Renal pelvis (tissue), 12 donors: ENCODE results near the gene GALNT10. TPM values are rescaled to one million over a fixed set of nuclear protein-coding genes. Genes with fewer than 3 reads are reported as not detected.
"Not testable (repeated sequence)": the region's sequence is repeated elsewhere in the genome, so short reads cannot be mapped to it uniquely, and the experiment has no call there.

Source experiments
- DNase-seq: peaks from one replicate; pipeline ENCODE4 v3.0.0-alpha.2; 2013
- long read RNA-seq, 16 experiments: transcript quantifications; one replicate each; lab custom pipeline, GENCODE V29; 2026
- polyA plus RNA-seq, 3 donors: library from polyadenylated mRNA; unstranded; fragments of 120-200 nt; gene quantifications; one replicate each; pipeline ENCODE4 v1.2.1, GENCODE V29; 2013; ENCODE audit not compliant: insufficient read length in 3 of 3

The GALNT10 gene, protein sequence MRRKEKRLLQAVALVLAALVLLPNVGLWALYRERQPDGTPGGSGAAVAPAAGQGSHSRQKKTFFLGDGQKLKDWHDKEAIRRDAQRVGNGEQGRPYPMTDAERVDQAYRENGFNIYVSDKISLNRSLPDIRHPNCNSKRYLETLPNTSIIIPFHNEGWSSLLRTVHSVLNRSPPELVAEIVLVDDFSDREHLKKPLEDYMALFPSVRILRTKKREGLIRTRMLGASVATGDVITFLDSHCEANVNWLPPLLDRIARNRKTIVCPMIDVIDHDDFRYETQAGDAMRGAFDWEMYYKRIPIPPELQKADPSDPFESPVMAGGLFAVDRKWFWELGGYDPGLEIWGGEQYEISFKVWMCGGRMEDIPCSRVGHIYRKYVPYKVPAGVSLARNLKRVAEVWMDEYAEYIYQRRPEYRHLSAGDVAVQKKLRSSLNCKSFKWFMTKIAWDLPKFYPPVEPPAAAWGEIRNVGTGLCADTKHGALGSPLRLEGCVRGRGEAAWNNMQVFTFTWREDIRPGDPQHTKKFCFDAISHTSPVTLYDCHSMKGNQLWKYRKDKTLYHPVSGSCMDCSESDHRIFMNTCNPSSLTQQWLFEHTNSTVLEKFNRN
- polyA plus RNA-seq = 10 to 100 TPM; 24.3 to 28.7 (median 26.6) TPM
- long read RNA-seq, donor 1, full-length matches to known transcripts = 4 of 4 reads
- long read RNA-seq, donor 1, partial matches to known transcripts = 0 of 4 reads
- long read RNA-seq, donor 1, other reads (novel, unspliced or antisense) = 0 of 4 reads
- long read RNA-seq, donor 2, full-length matches to known transcripts = 1 of 1 reads
- long read RNA-seq, donor 2, partial matches to known transcripts = 0 of 1 reads
- long read RNA-seq, donor 2, other reads (novel, unspliced or antisense) = 0 of 1 reads
- long read RNA-seq, donor 3, full-length matches to known transcripts = 1 of 1 reads
- long read RNA-seq, donor 3, partial matches to known transcripts = 0 of 1 reads
- long read RNA-seq, donor 3, other reads (novel, unspliced or antisense) = 0 of 1 reads
- long read RNA-seq, donor 4, full-length matches to known transcripts = 3 of 3 reads
- long read RNA-seq, donor 4, partial matches to known transcripts = 0 of 3 reads
- long read RNA-seq, donor 4, other reads (novel, unspliced or antisense) = 0 of 3 reads
- long read RNA-seq, donor 5, full-length matches to known transcripts = 5 of 5 reads
- long read RNA-seq, donor 5, partial matches to known transcripts = 0 of 5 reads
- long read RNA-seq, donor 5, other reads (novel, unspliced or antisense) = 0 of 5 reads
- long read RNA-seq, donor 6 = 0 reads
- long read RNA-seq, donor 7, full-length matches to known transcripts = 5 of 5 reads
- long read RNA-seq, donor 7, partial matches to known transcripts = 0 of 5 reads
- long read RNA-seq, donor 7, other reads (novel, unspliced or antisense) = 0 of 5 reads
- long read RNA-seq, donor 8, full-length matches to known transcripts = 8 of 8 reads
- long read RNA-seq, donor 8, partial matches to known transcripts = 0 of 8 reads
- long read RNA-seq, donor 8, other reads (novel, unspliced or antisense) = 0 of 8 reads
- long read RNA-seq, donor 9, full-length matches to known transcripts = 5 of 5 reads
- long read RNA-seq, donor 9, partial matches to known transcripts = 0 of 5 reads
- long read RNA-seq, donor 9, other reads (novel, unspliced or antisense) = 0 of 5 reads
- long read RNA-seq, donor 10, full-length matches to known transcripts = 4 of 4 reads
- long read RNA-seq, donor 10, partial matches to known transcripts = 0 of 4 reads
- long read RNA-seq, donor 10, other reads (novel, unspliced or antisense) = 0 of 4 reads
- long read RNA-seq, donor 11, full-length matches to known transcripts = 4 of 4 reads
- long read RNA-seq, donor 11, partial matches to known transcripts = 0 of 4 reads
- long read RNA-seq, donor 11, other reads (novel, unspliced or antisense) = 0 of 4 reads
- long read RNA-seq, donor 12, full-length matches to known transcripts = 2 of 2 reads
- long read RNA-seq, donor 12, partial matches to known transcripts = 0 of 2 reads
- long read RNA-seq, donor 12, other reads (novel, unspliced or antisense) = 0 of 2 reads
- long read RNA-seq, donor 13, full-length matches to known transcripts = 2 of 2 reads
- long read RNA-seq, donor 13, partial matches to known transcripts = 0 of 2 reads
- long read RNA-seq, donor 13, other reads (novel, unspliced or antisense) = 0 of 2 reads
- long read RNA-seq, donor 14, full-length matches to known transcripts = 4 of 33 reads
- long read RNA-seq, donor 14, partial matches to known transcripts = 29 of 33 reads
- long read RNA-seq, donor 14, other reads (novel, unspliced or antisense) = 0 of 33 reads
- long read RNA-seq, donor 15, full-length matches to known transcripts = 5 of 31 reads
- long read RNA-seq, donor 15, partial matches to known transcripts = 26 of 31 reads
- long read RNA-seq, donor 15, other reads (novel, unspliced or antisense) = 0 of 31 reads
- long read RNA-seq, donor 16, full-length matches to known transcripts = 3 of 3 reads
- long read RNA-seq, donor 16, partial matches to known transcripts = 0 of 3 reads
- long read RNA-seq, donor 16, other reads (novel, unspliced or antisense) = 0 of 3 reads

GRCh38 chr5:154190595-154191304 is at the start of gene GALNT10:
TSS of gene GALNT10 (plus strand) at chr5:154190733. CDS start at chr5:154190867, 134 bp downstream.
- DNase-seq = no peak

DNA sequence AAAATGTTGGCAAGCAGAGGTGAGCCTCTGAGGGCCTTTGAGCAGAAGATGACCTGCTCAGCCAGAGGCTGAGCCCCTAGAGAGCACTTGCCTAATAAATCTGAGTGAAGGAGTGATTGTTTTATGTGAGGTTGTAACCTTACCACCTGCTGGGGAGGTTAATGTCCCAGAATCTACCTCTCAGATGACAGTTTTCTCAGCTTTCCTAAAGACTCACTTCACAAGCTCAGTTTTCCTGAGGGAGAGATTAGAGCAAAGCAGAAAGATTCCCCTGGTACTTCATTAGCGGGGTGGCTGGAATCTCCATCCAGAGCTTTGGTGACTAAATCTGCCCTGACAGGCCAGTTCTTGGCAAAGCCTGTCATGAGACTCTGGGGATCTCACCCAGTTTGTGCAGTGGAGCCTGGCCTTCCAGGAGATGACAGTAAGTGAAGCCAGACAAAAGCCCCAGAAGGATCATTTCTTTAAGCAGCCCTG is 48.8 kb upstream of the GALNT10 start:
- DNase-seq = peak; percentile 75

GRCh38 chr5:154143211-154143641 is 47.3 kb upstream of the GALNT10 start:
- DNase-seq = no peak

DNA sequence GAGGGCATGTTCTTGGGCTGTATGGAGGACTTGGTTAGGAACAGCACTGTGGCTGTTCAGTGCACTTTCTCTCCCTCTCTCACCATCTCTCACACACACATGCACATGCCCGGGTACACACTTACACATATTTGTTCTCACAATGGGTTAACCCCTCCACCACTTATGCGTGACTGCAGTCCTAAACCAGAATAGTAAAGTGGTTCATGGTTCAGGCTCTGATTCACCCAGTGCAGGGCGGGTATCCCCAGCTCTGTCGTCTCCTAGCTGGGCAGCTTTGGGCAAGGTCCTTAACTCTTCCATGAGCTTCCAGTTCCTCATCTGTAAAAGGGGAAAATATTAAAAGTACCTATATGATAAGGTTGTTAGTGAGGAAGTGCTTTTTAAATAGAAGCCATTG is 45.3 kb upstream of the GALNT10 start:
- no peak for DNase-seq

GRCh38 chr5:154146409-154146808 is 44.1 kb upstream of the GALNT10 start:
- DNase-seq = no peak

GRCh38 chr5:154147666-154148065 is 42.9 kb upstream of the GALNT10 start:
- DNase-seq = no peak

- DNase-seq = not testable (repeated sequence)
Observed at GRCh38 chr5:154150471-154150870, 40.1 kb upstream of the GALNT10 start.

- DNase-seq = no peak
Observed at GRCh38 chr5:154157483-154158378, 32.8 kb upstream of the GALNT10 start.

DNA sequence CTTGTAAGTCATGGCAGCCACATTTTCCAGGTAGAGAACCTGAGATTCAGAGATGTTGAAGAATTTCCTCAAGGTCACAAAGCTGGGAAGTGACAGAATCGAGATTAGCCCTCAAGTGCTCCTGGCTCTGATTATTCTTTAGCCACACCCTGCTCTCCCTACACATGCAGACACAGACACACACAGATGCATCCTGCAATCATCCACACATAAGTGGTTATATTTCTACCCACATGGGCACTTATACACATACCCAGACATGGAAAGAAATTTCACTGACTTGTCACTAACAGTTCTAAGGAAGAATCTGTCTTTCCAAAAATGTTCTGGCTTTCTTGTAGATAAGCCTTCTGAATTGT is 32.2 kb upstream of the GALNT10 start:
- DNase-seq = no peak

GRCh38 chr5:154159343-154159742 is 31.2 kb upstream of the GALNT10 start:
- DNase-seq = no peak

GRCh38 chr5:154162539-154163151 is 27.9 kb upstream of the GALNT10 start:
- peak; percentile 45 for DNase-seq

- no peak for DNase-seq
Observed at GRCh38 chr5:154163327-154164248, 26.9 kb upstream of the GALNT10 start.

- DNase-seq = no peak
Observed at GRCh38 chr5:154164249-154164581, 26.3 kb upstream of the GALNT10 start.

DNA sequence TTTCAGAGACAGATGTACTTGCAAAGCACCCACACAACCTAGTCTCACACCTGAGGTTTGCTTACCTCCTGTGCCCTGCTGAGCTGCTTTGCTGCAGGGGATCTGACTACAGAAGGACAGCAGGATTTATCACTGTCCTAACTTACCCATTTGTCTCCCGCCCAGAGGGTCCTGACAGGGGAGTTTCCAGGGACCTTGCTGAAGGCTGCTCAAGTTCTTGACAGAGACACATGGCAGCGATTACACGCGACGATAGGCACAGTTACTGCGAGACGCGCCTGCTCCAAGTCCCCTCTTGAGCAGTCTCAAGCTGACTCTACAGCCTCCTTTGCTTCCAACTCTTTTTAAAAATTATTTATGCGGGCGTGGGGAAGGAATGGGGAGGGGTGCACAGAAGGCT is 24.6 kb upstream of the GALNT10 start:
- peak; percentile 79 for DNase-seq
